Astrocyte (in vitro differentiated cells and primary cell): ENCODE data around the gene CACNG6.

ENCODE experiments used
- CTCF ChIP-seq: IDR thresholded peaks from 2 replicates; pipeline ENCODE4 v1.5.1; 2011; ENCODE audit warnings: low read depth, mild to moderate bottlenecking, inconsistent platforms, low read length, moderate library complexity; ENCODE audit not compliant: insufficient read depth
- EZH2 ChIP-seq: IDR thresholded peaks from 2 replicates; pipeline ENCODE4 v1.6.1; 2012; ENCODE audit warnings: mild to moderate bottlenecking, low read length, inconsistent platforms; ENCODE audit not compliant: insufficient read depth

- TF ChIP-seq CTCF (no peak), EZH2 (no peak)
Observed at GRCh38 chr19:54023191-54023590, 31.8 kb downstream of the CACNG6 start.
